HepG2 (cell line): ENCODE data around the gene HSCB. TPM values are rescaled to one million over a fixed set of nuclear protein-coding genes. Genes with fewer than 3 reads are reported as not detected.

Experiments
- ATF2 ChIP-seq: sonication (generic); formaldehyde crosslinking; IDR thresholded peaks from 2 replicates; pipeline ENCODE4 v1.4.0; 2020; ENCODE audit warnings: missing genetic modification reagents
- ATF3 ChIP-seq: sonication (generic); formaldehyde crosslinking; IDR thresholded peaks from 2 replicates; pipeline ENCODE4 v1.4.0; 2020; ENCODE audit warnings: missing genetic modification reagents
- BCLAF1 ChIP-seq: fragments of 450-650 bp; IDR thresholded peaks from 2 replicates; pipeline ENCODE4 v1.6.1; 2017; ENCODE audit warnings: mild to moderate bottlenecking
- CCDC6 ChIP-seq: sonication (generic); formaldehyde crosslinking; IDR thresholded peaks from 2 replicates; pipeline ENCODE4 v1.8.1; 2022; ENCODE audit warnings: mild to moderate bottlenecking, missing genetic modification reagents, moderate library complexity
- CREB3 ChIP-seq: sonication (generic); formaldehyde crosslinking; IDR thresholded peaks from 2 replicates; pipeline ENCODE4 v1.5.0; 2020; ENCODE audit warnings: missing genetic modification reagents
- ETV6 ChIP-seq: sonication (generic); formaldehyde crosslinking; conservative IDR thresholded peaks from 2 replicates; pipeline ENCODE4 v1.4.0; 2020; ENCODE audit warnings: missing genetic modification reagents
- FIP1L1 ChIP-seq: fragments of 200-400 bp; formaldehyde crosslinking; IDR thresholded peaks from 2 replicates; pipeline ENCODE4 v1.6.1; 2018; ENCODE audit warnings: low read depth, mild to moderate bottlenecking, low read length, moderate library complexity, borderline replicate concordance; ENCODE audit not compliant: insufficient read depth
- GABPA ChIP-seq, 2 experiments: IDR thresholded peaks; 2 replicates each; pipeline ENCODE4 v1.6.1; 2011 to 2016; ENCODE audit warnings: low read depth in 2 of 2, low read length in 1 of 2, missing biosample characterization in 1 of 2, missing genetic modification characterization in 1 of 2
- ISX ChIP-seq: sonication (generic); formaldehyde crosslinking; conservative IDR thresholded peaks from 2 replicates; pipeline ENCODE4 v1.5.0; 2020; ENCODE audit warnings: missing genetic modification reagents
- MTF2 ChIP-seq: sonication (generic); formaldehyde crosslinking; IDR thresholded peaks from 2 replicates; pipeline ENCODE4 v1.5.0; 2020; ENCODE audit warnings: missing genetic modification reagents, borderline replicate concordance
- MXD1 ChIP-seq: sonication (generic); formaldehyde crosslinking; IDR thresholded peaks from 2 replicates; pipeline ENCODE4 v1.4.0; 2020; ENCODE audit warnings: mild to moderate bottlenecking, missing genetic modification reagents
- RCOR2 ChIP-seq: IDR thresholded peaks from 2 replicates; pipeline ENCODE4 v1.6.1; 2016; ENCODE audit warnings: missing biosample characterization, missing genetic modification reagents
- SIN3A ChIP-seq: IDR thresholded peaks from 2 replicates; pipeline ENCODE4 v1.6.1; 2011; ENCODE audit warnings: low read depth, mild to moderate bottlenecking, control low read depth, low read length, borderline replicate concordance
- SOX5 ChIP-seq: IDR thresholded peaks from 2 replicates; pipeline ENCODE4 v1.6.1; 2016; ENCODE audit warnings: borderline replicate concordance
- TOPORS ChIP-seq: sonication (generic); formaldehyde crosslinking; IDR thresholded peaks from 2 replicates; pipeline ENCODE4 v1.8.0; 2023; ENCODE audit warnings: mild to moderate bottlenecking, missing genetic modification reagents
- ZBTB38 ChIP-seq: sonication (generic); formaldehyde crosslinking; IDR thresholded peaks from 2 replicates; pipeline ENCODE4 v1.5.1; 2020; ENCODE audit warnings: mild to moderate bottlenecking, missing genetic modification reagents
- ZFP36L1 ChIP-seq: sonication (generic); formaldehyde crosslinking; IDR thresholded peaks from 2 replicates; pipeline ENCODE4 v1.8.0; 2022; ENCODE audit warnings: mild to moderate bottlenecking, missing genetic modification reagents, moderate library complexity
- ZNF121 ChIP-seq: sonication (generic); formaldehyde crosslinking; IDR thresholded peaks from 2 replicates; pipeline ENCODE4 v1.5.0; 2020; ENCODE audit warnings: mild to moderate bottlenecking, missing genetic modification reagents
- ZNF496 ChIP-seq: sonication (generic); formaldehyde crosslinking; IDR thresholded peaks from 2 replicates; pipeline ENCODE4 v1.8.1; 2023; ENCODE audit warnings: mild to moderate bottlenecking, moderate library complexity, missing genetic modification reagents; ENCODE audit not compliant: insufficient replicate concordance
- ZNF549 ChIP-seq: sonication (generic); formaldehyde crosslinking; IDR thresholded peaks from 2 replicates; pipeline ENCODE4 v1.5.0; 2020; ENCODE audit warnings: missing genetic modification reagents
- ZNF567 ChIP-seq: sonication (generic); formaldehyde crosslinking; IDR thresholded peaks from 2 replicates; pipeline ENCODE4 v1.8.1; 2023; ENCODE audit warnings: mild to moderate bottlenecking, missing genetic modification reagents, borderline replicate concordance
- ZNF598 ChIP-seq: sonication (generic); formaldehyde crosslinking; IDR thresholded peaks from 2 replicates; pipeline ENCODE4 v1.5.1; 2020; ENCODE audit warnings: mild to moderate bottlenecking, missing genetic modification reagents, borderline replicate concordance
- ZNF7 ChIP-seq: IDR thresholded peaks from 2 replicates; pipeline ENCODE4 v1.6.1; 2016; ENCODE audit warnings: missing biosample characterization, missing genetic modification reagents
- ZSCAN22 ChIP-seq: sonication (generic); formaldehyde crosslinking; IDR thresholded peaks from 2 replicates; pipeline ENCODE4 v1.4.0; 2020; ENCODE audit warnings: mild to moderate bottlenecking, missing genetic modification reagents
- ZSCAN25 ChIP-seq: sonication (generic); formaldehyde crosslinking; IDR thresholded peaks from 2 replicates; pipeline ENCODE4 v1.8.0; 2022; ENCODE audit warnings: mild to moderate bottlenecking, missing genetic modification reagents
- ZSCAN30 ChIP-seq: sonication (generic); formaldehyde crosslinking; IDR thresholded peaks from 2 replicates; pipeline ENCODE4 v1.5.0; 2020; ENCODE audit warnings: mild to moderate bottlenecking, missing genetic modification reagents
- polyA plus RNA-seq, 8 experiments: library from polyadenylated mRNA; depleted of rRNA in 3 of 8; stranded (reverse) in 7 of 8; unstranded in 1 of 8; fragments of >200 nt; fragmentation: Illumina TruSeq in 4 of 8; extraction: Trizol in 4 of 8; gene quantifications; 2 replicates each; pipeline versions ENCODE4 v1.2.1 to v1.2.3, GENCODE V29; 2011 to 2016; ENCODE audit warnings: low read depth in 4 of 8, missing spikeins in 1 of 8, mixed read lengths in 1 of 8; ENCODE audit not compliant: insufficient read depth in 1 of 8
- total RNA-seq, 5 experiments: library from RNA; depleted of rRNA; stranded (reverse); fragments of >200 nt; fragmentation: Illumina TruSeq; extraction: Trizol; gene quantifications; 2 replicates each; pipeline ENCODE4 v1.2.3, GENCODE V29; 2016; ENCODE audit warnings: low read depth in 1 of 5

HSCB gene
- total and polyA plus RNA-seq, 2 of the 13 experiments (the other 11 are each of a cell fraction or from before 2014, with no cell fraction given), result 15.4 to 20.9 TPM

- TF ChIP-seq CREB3 (CRISPR knock-in tag), result no peak
- no peak for TF ChIP-seq SOX5 (CRISPR knock-in tag)
- no peak for TF ChIP-seq RCOR2 (CRISPR knock-in tag)
- no peak for TF ChIP-seq ZNF496 (CRISPR knock-in tag)
- TF ChIP-seq ISX, result no peak
- no peak for TF ChIP-seq CCDC6 (CRISPR knock-in tag)
- TF ChIP-seq SIN3A, result 0 out of 2 replicates have a peak, but pooled peaks have one; percentile 1
- TF ChIP-seq ZNF549 (CRISPR knock-in tag), result no peak
- TF ChIP-seq TOPORS, result no peak
- TF ChIP-seq ZNF121 (CRISPR knock-in tag), result no peak
- TF ChIP-seq ZSCAN30 (CRISPR knock-in tag), result 0 out of 2 replicates have a peak, but pooled peaks have one; percentile 5
- TF ChIP-seq GABPA (IDR thresholded peaks at IDR 0.05; ENCODE audit: low read depth, low read length), result peak; percentile 21; the same call in 1 of the 2 replicates
- TF ChIP-seq GABPA (CRISPR knock-in tag; IDR thresholded peaks at IDR 0.05; ENCODE audit: low read depth), result peak; percentile 72
- TF ChIP-seq ETV6, result no peak
- no peak for TF ChIP-seq ATF3
- TF ChIP-seq ZBTB38 (CRISPR knock-in tag), result no peak
- no peak for TF ChIP-seq ZSCAN25 (CRISPR knock-in tag)
- no peak for TF ChIP-seq ATF2
- no peak for TF ChIP-seq ZNF7
- no peak for TF ChIP-seq BCLAF1
- no peak for TF ChIP-seq MXD1 (CRISPR knock-in tag)
- no peak for TF ChIP-seq MTF2 (CRISPR knock-in tag)
- no peak for TF ChIP-seq ZSCAN22
- no peak for TF ChIP-seq ZNF598
- no peak for TF ChIP-seq FIP1L1
- no peak for TF ChIP-seq ZFP36L1
- no peak for TF ChIP-seq ZNF567 (CRISPR knock-in tag)
- TF ChIP-seq, all 625 proteins: peak for 5
These were observed 723 bp downstream of the HSCB start (continued) for GRCh38 chr22:28742562-28742962.
